ENCODE measurements around the gene RFTN1. TPM values are rescaled to one million over a fixed set of nuclear protein-coding genes. Genes with fewer than 3 reads are reported as not detected.

Gene RFTN1
- total RNA-seq, 1 donor: 73.0 TPM

DNA sequence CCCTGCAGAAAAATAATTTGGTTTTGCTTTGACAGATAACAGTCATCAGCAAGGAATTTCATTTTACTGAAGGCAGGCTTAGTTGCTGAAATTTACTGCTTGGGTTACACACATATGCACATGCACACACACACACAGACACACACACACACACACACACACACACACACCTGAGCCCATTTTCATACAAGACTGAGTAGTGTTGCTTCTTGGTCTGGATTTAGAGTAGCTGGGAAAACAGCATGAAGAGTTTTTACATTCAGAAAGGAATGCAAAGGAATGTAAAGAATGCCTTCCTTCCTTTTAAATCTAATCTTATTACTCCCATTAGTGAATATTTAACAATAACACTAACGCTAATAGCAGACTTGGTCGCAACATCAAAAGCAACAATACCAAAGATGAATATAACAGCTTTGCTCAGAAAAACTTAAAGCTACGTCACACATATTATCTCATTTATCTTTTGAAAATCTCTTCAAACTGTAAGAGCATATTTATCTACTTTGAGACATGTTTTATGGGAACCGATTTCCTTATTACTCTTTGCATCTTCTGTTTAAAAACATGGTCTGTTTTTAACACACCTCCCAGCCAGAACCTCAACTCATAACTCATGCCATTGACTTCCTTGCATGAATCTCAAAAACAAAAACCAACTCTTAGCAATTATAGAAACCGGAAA lies 32.5 kb downstream of the RFTN1 start:
- TF ChIP-seq, protein P1, sequence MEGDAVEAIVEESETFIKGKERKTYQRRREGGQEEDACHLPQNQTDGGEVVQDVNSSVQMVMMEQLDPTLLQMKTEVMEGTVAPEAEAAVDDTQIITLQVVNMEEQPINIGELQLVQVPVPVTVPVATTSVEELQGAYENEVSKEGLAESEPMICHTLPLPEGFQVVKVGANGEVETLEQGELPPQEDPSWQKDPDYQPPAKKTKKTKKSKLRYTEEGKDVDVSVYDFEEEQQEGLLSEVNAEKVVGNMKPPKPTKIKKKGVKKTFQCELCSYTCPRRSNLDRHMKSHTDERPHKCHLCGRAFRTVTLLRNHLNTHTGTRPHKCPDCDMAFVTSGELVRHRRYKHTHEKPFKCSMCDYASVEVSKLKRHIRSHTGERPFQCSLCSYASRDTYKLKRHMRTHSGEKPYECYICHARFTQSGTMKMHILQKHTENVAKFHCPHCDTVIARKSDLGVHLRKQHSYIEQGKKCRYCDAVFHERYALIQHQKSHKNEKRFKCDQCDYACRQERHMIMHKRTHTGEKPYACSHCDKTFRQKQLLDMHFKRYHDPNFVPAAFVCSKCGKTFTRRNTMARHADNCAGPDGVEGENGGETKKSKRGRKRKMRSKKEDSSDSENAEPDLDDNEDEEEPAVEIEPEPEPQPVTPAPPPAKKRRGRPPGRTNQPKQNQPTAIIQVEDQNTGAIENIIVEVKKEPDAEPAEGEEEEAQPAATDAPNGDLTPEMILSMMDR (IDR thresholded peaks at IDR 0.05; ENCODE audit: insufficient read depth, low read depth, low read length): no peak
- DNase-seq (ENCODE audit: low read depth): peak; percentile 92
- no peak overlapping the region for H3K4me3 ChIP-seq (ENCODE audit: low read depth, low read length)

DNA sequence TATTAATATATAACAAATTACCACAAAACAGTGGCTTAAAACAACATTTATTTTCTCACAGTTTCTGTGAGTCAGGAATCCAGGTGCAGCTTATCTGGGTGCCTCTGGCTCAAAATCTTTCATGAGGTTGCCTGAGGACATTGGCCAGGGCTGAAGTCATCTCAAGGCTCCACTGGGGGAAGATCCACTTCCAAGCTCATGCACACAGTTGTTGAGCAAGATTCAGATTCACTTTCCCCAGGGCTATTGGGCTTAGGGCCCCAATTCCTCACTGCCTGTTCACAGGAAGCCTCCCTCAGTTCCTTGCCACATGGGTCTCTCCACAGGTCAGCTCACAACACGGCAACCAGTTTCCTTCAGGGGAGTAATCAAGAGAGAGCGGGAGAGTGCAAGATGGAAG lies 35.0 kb downstream of the RFTN1 start:
- TF ChIP-seq, protein P1 (IDR thresholded peaks at IDR 0.05; ENCODE audit: insufficient read depth, low read depth, low read length): no peak
- H3K4me3 ChIP-seq (ENCODE audit: low read depth, low read length): no peak overlapping the region
- DNase-seq (ENCODE audit: low read depth): peak; percentile 91

- TF ChIP-seq, protein P1 (IDR thresholded peaks at IDR 0.05; ENCODE audit: insufficient read depth, low read depth, low read length): no peak
- no peak overlapping the region for H3K4me3 ChIP-seq (ENCODE audit: low read depth, low read length)
- DNase-seq (ENCODE audit: low read depth): peak; percentile 75
These were observed 36.0 kb downstream of the RFTN1 start for GRCh38 chr3:16477521-16477920.

DNA sequence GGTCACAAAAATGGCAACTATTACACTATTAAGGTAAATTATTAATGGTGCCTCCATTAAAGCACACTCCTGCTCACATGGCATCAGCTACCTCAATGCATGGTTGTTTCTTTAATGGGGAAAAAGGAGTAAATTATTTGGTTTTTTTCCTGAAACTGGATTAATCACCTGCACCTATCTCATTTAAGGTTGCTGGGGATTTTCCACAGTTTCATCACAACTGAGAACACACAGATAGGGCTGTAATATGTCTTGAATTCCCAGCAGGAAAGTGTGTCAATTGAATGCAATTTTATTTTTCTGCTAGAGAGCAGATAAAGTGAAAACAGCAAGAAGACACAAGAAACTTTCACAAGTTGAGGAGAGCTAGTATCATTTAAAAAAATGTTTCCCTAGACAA lies 36.4 kb downstream of the RFTN1 start:
- no peak overlapping the region for H3K4me3 ChIP-seq (ENCODE audit: low read depth, low read length)
- DNase-seq (ENCODE audit: low read depth): peak; percentile 73
- TF ChIP-seq, protein P1 (IDR thresholded peaks at IDR 0.05; ENCODE audit: insufficient read depth, low read depth, low read length): no peak

- no peak overlapping the region for H3K4me3 ChIP-seq (ENCODE audit: low read depth, low read length)
- TF ChIP-seq, protein P1 (IDR thresholded peaks at IDR 0.05; ENCODE audit: insufficient read depth, low read depth, low read length): no peak
- DNase-seq (ENCODE audit: low read depth): peak; percentile 99
These were observed 36.9 kb downstream of the RFTN1 start for GRCh38 chr3:16476636-16477035.

- TF ChIP-seq, protein P1 (IDR thresholded peaks at IDR 0.05; ENCODE audit: insufficient read depth, low read depth, low read length): no peak
- no peak overlapping the region for H3K4me3 ChIP-seq (ENCODE audit: low read depth, low read length)
- DNase-seq (ENCODE audit: low read depth): no peak
These were observed 37.7 kb downstream of the RFTN1 start for GRCh38 chr3:16475766-16476165.

DNA sequence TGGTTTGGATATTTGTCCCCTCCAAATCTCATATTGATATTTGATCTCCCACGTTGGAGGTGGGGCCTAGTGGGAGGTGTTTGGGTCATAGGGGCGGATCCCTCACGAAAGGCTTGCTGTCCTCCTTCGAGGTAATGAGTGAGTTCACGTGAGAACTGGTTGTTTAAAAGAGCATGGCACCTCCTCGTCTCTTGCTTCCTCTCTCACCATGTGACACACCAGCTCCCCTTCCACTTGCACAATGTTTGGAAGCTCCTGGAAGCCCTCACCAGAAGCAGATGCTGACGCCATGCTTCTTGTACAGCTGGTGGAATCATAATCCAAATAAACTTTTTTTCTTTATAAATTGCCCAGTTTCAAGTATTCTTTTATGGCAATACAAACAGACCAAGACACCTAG lies 38.6 kb downstream of the RFTN1 start:
- peak; percentile 83 for DNase-seq (ENCODE audit: low read depth)
- no peak overlapping the region for H3K4me3 ChIP-seq (ENCODE audit: low read depth, low read length)
- TF ChIP-seq, protein P1 (IDR thresholded peaks at IDR 0.05; ENCODE audit: insufficient read depth, low read depth, low read length): no peak
